IMR-90 (cell line): ENCODE measurements around the gene WDFY2. TPM values are rescaled to one million over a fixed set of nuclear protein-coding genes. Genes with fewer than 3 reads are reported as not detected.

Experiments
- ATAC-seq: fragments of 200-7000 bp; cut with Tn5 transposase; 2 replicates; pipeline ENCODE4 v1.9.1; 2020; ENCODE audit warnings: low read depth, mild to moderate bottlenecking, moderate library complexity
- BruUV-seq: library from RNA; stranded (reverse); fragments of 400-500 nt; replicated peaks from 2 replicates; lab custom pipeline; 2021; lab: Mats Ljungman, UMichigan
- CTCF ChIA-PET: fragments of 300-600 bp; formaldehyde crosslinking; extraction: SDS; loops from one replicate; lab custom pipeline; 2021; ENCODE audit warnings: antibody characterized with exemption; lab: Yijun Ruan, JAX
- POLR2A ChIA-PET: fragments of 300-600 bp; sonication (Branson Sonifier 250); formaldehyde crosslinking; loops from one replicate; lab custom pipeline; 2022; ENCODE audit warnings: antibody characterized with exemption; ENCODE audit not compliant: unreplicated experiment; lab: Charles Lee
- DNase-seq: peaks from one replicate; pipeline ENCODE4 v3.0.0; 2013
- H2AFZ ChIP-seq: replicated peaks from 2 replicates; pipeline ENCODE3; 2013; ENCODE audit warnings: low read length, mild to moderate bottlenecking; ENCODE audit not compliant: poor library complexity
- H2AK5ac ChIP-seq: 2 replicates; pipeline ENCODE4 v1.6.1; 2013; ENCODE audit warnings: low read depth, low read length, inconsistent platforms
- H2AK9ac ChIP-seq: replicated peaks from 2 replicates; pipeline ENCODE3; 2013; ENCODE audit warnings: mild to moderate bottlenecking, low read depth, low read length, moderate library complexity; ENCODE audit not compliant: poor library complexity
- H2BK120ac ChIP-seq: 2 replicates; pipeline ENCODE4 v1.6.1; 2013; ENCODE audit warnings: low read depth, low read length, inconsistent platforms
- H2BK15ac ChIP-seq: 3 replicates; pipeline ENCODE4 v1.6.1; 2013; ENCODE audit warnings: low read depth, low read length, inconsistent platforms
- H2BK20ac ChIP-seq: 2 replicates; pipeline ENCODE4 v1.6.1; 2013; ENCODE audit warnings: low read depth, mild to moderate bottlenecking, inconsistent platforms, low read length, moderate library complexity
- H2BK5ac ChIP-seq: 2 replicates; pipeline ENCODE4 v1.6.1; 2013; ENCODE audit warnings: mild to moderate bottlenecking, low read depth, low read length, inconsistent platforms; ENCODE audit not compliant: poor library complexity, severe bottlenecking
- H3K14ac ChIP-seq: replicated peaks from 2 replicates; pipeline ENCODE4 v1.6.1; 2013; ENCODE audit warnings: low read depth, low read length, inconsistent platforms
- H3K18ac ChIP-seq: 2 replicates; pipeline ENCODE4 v1.6.1; 2013; ENCODE audit warnings: low read depth, low read length, control low read depth
- H3K23ac ChIP-seq: 2 replicates; pipeline ENCODE4 v1.6.1; 2013; ENCODE audit warnings: low read depth, low read length, inconsistent platforms
- H3K27ac ChIP-seq: 2 replicates; pipeline ENCODE4 v1.5.1; 2013; ENCODE audit warnings: mild to moderate bottlenecking, control low read depth, low read length; ENCODE audit not compliant: insufficient read depth
- H3K27me3 ChIP-seq: 2 replicates; pipeline ENCODE4 v1.6.1; 2013; ENCODE audit warnings: low read length; ENCODE audit not compliant: control insufficient read depth, insufficient read depth
- H3K36me3 ChIP-seq: 2 replicates; pipeline ENCODE4 v1.6.1; 2013; ENCODE audit warnings: low read length, mixed read lengths; ENCODE audit not compliant: control insufficient read depth, insufficient read depth
- H3K4ac ChIP-seq: 2 replicates; pipeline ENCODE4 v1.6.1; 2013; ENCODE audit warnings: low read depth, low read length, inconsistent platforms
- H3K4me1 ChIP-seq: 2 replicates; pipeline ENCODE4 v1.6.1; 2013; ENCODE audit warnings: low read length, mixed read lengths; ENCODE audit not compliant: control insufficient read depth, insufficient read depth
- H3K4me2 ChIP-seq: 2 replicates; pipeline ENCODE4 v1.6.1; 2013; ENCODE audit warnings: low read depth, mild to moderate bottlenecking, control low read depth, low read length, moderate library complexity
- H3K4me3 ChIP-seq: 2 replicates; pipeline ENCODE4 v1.5.1; 2013; ENCODE audit warnings: low read depth, mild to moderate bottlenecking, control low read depth, low read length, moderate library complexity; ENCODE audit not compliant: insufficient read depth
- H3K56ac ChIP-seq: 2 replicates; pipeline ENCODE4 v1.6.1; 2013; ENCODE audit warnings: low read length, inconsistent platforms; ENCODE audit not compliant: insufficient read depth; ENCODE audit errors: extremely low read depth
- H3K79me1 ChIP-seq, 2 experiments: 2 replicates each; pipeline ENCODE4 v1.6.1; 2013; ENCODE audit warnings: low read length in 2 of 2, inconsistent platforms in 1 of 2, low read depth in 1 of 2
- H3K9ac ChIP-seq: 2 replicates; pipeline ENCODE4 v1.6.1; 2013; ENCODE audit warnings: low read depth, low read length, control low read depth
- H3K9me1 ChIP-seq: 2 replicates; pipeline ENCODE4 v1.6.1; 2013; ENCODE audit warnings: low read length, inconsistent platforms; ENCODE audit not compliant: insufficient read depth
- H3K9me3 ChIP-seq: 2 replicates; pipeline ENCODE4 v1.6.1; 2013; ENCODE audit warnings: low read length; ENCODE audit not compliant: control insufficient read depth, insufficient read depth
- H4K20me1 ChIP-seq: 2 replicates; pipeline ENCODE4 v1.6.1; 2013; ENCODE audit warnings: low read length, inconsistent platforms; ENCODE audit not compliant: insufficient read depth
- H4K5ac ChIP-seq: 2 replicates; pipeline ENCODE4 v1.6.1; 2013; ENCODE audit warnings: mild to moderate bottlenecking, low read depth, low read length, control low read depth
- H4K8ac ChIP-seq, 2 experiments: 2 replicates each; pipeline ENCODE4 v1.6.1; 2013; ENCODE audit warnings: low read depth in 2 of 2, low read length in 2 of 2, control low read depth in 1 of 2, inconsistent platforms in 1 of 2
- H4K91ac ChIP-seq: 2 replicates; pipeline ENCODE4 v1.6.1; 2013; ENCODE audit warnings: low read depth, low read length, inconsistent platforms; ENCODE audit not compliant: insufficient read depth
- BHLHE40 ChIP-seq: fragments of 150-350 bp; IDR thresholded peaks from 2 replicates; pipeline ENCODE4 v1.6.1; 2016; ENCODE audit warnings: mild to moderate bottlenecking, low read depth, low read length
- RAD21 ChIP-seq: IDR thresholded peaks from 2 replicates; pipeline ENCODE4 v1.6.1; 2012; ENCODE audit warnings: low read length, improper control_type of control experiment
- RFX5 ChIP-seq: IDR thresholded peaks from 2 replicates; pipeline ENCODE4 v1.8.0; 2012; ENCODE audit warnings: low read depth, mild to moderate bottlenecking, low read length, moderate library complexity
- SMC3 ChIP-seq: fragments of 150-350 bp; IDR thresholded peaks from 2 replicates; pipeline ENCODE4 v1.6.1; 2016; ENCODE audit warnings: low read depth, mild to moderate bottlenecking, antibody characterized with exemption, low read length, moderate library complexity
- WGBS, 2 experiments: methylation state at CpG; one replicate each; pipeline versions ENCODE4 v1.1.5 to v1.1.7; 2013; ENCODE audit warnings: missing lambda C conversion rate in 2 of 2; ENCODE audit not compliant: insufficient read length in 1 of 2; ENCODE audit errors: extremely low coverage in 2 of 2; 5-methylcytosine and 5-hydroxymethylcytosine counted together
- dilution Hi-C: fragments of 300-500 bp; cut with HindIII; formaldehyde crosslinking; loops from one replicate; pipeline ENCODE4 v1.14.3; 2018; ENCODE audit warnings: low sequenced_read_pairs; ENCODE audit not compliant: unreplicated experiment
- in situ Hi-C: fragments of 300-500 bp; cut with MboI; formaldehyde crosslinking; loops from 3 replicates; pipeline ENCODE4 v1.14.3; 2019; ENCODE audit warnings: low sequenced_read_pairs, inconsistent platforms, mixed read lengths
- intact Hi-C: fragments of 100-400 bp; cut with micrococcal nuclease; formaldehyde crosslinking; loops from 2 replicates; pipeline ENCODE4 v1.10.0; 2022
- polyA plus RNA-seq, 3 experiments: library from polyadenylated mRNA; depleted of rRNA; stranded (reverse); fragments of >200 nt; gene quantifications; 2 replicates each; pipeline ENCODE4 v1.2.3, GENCODE V29; 2012; ENCODE audit warnings: low replicate concordance in 1 of 3
- total RNA-seq: library from RNA; depleted of rRNA; stranded (reverse); fragments of >200 nt; gene quantifications from 2 replicates; pipeline ENCODE4 v1.2.3, GENCODE V29; 2012
- TF ChIP-seq, protein P1 (sequence below): fragments of 150-350 bp; IDR thresholded peaks from 2 replicates; pipeline ENCODE4 v1.6.1; 2016; ENCODE audit warnings: low read depth, mild to moderate bottlenecking, low read length, moderate library complexity, borderline replicate concordance

Gene WDFY2
- total and polyA plus RNA-seq, 2 of the 4 experiments (the other 2 are of a cell fraction), result 4.3 to 5.4 TPM

DNA sequence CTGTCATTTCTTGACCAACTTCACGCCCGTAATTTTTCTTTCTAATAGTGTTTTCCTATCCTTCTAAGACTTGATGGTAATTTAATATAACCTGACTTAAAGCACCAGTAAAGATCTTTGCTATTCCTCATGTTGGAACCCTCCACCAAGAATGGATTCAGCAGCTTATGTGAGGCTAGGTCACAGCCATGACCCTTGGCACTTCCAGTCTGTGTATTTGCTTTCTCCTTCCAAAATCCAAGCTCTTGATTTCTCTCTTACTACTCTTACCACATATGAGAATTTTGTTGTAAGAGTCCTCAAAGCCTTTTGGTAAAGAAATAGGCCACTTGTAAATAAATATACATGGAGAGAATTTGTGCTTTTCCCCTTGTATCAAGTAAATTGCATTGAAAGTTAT, 158.3 kb downstream of the WDFY2 start:
- dilution Hi-C loops, result no loop called here
- Histone ChIP-seq H3K4ac (no peak overlapping the region), H3K79me1 (peaks cover 14 to 28% of the 10 kb centered on the region in 2 experiments)

More for the DNA sequence above, 158.3 kb downstream of the WDFY2 start:
- Histone ChIP-seq H2AFZ (no peak overlapping the region), H2BK5ac (no peak overlapping the region), H3K4me2 (no peak overlapping the region), H2BK120ac (no peak overlapping the region), H3K23ac (no peak overlapping the region), H4K20me1 (no peaks in the 10 kb centered on the region), H2AK9ac (no peak overlapping the region), H2BK20ac (no peak overlapping the region), H3K4me1 (peaks cover 2% of the 10 kb centered on the region; the same call in 1 of the 2 replicates), H3K18ac (no peak overlapping the region), H3K27me3 (no peaks in the 10 kb centered on the region), H3K36me3 (peaks cover 8% of the 10 kb centered on the region), H3K14ac (no peak overlapping the region), H4K91ac (no peak overlapping the region), H4K8ac (no peak overlapping the region), H3K56ac (no peak overlapping the region), H3K9ac (no peak overlapping the region), H2AK5ac (no peak overlapping the region), H3K9me1 (peaks cover 9% of the 10 kb centered on the region; the same call in 1 of the 2 replicates), H3K27ac (no peak overlapping the region), H4K5ac (no peak overlapping the region), H2BK15ac (no peak overlapping the region), H3K4me3 (no peak overlapping the region), H3K9me3 (peaks cover 3% of the 10 kb centered on the region)
- no peak for TF ChIP-seq RAD21
- TF ChIP-seq BHLHE40, result no peak
- TF ChIP-seq RFX5, result no peak
- TF ChIP-seq SMC3, result no peak
- TF ChIP-seq, protein P1, sequence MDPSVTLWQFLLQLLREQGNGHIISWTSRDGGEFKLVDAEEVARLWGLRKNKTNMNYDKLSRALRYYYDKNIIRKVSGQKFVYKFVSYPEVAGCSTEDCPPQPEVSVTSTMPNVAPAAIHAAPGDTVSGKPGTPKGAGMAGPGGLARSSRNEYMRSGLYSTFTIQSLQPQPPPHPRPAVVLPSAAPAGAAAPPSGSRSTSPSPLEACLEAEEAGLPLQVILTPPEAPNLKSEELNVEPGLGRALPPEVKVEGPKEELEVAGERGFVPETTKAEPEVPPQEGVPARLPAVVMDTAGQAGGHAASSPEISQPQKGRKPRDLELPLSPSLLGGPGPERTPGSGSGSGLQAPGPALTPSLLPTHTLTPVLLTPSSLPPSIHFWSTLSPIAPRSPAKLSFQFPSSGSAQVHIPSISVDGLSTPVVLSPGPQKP, result no peak
- POLR2A ChIA-PET, result interaction anchor here (0.6 kb wide), 1 partner anchor 46 kb away, joined by 4 read pairs; no protein-coding TSS in a partner anchor
- DNase-seq, result no peak
- WGBS, 2 experiments, result no CpG with 5 or more reads among the region's 2 CpGs
- no peak for ATAC-seq
- in situ Hi-C loops, result no loop called here
- intact Hi-C loops, result no loop called here
- CTCF ChIA-PET, result no interaction called here
- BruUV-seq, result no TSS peak
